ENCODE measurements around the gene CASP4.

DNA sequence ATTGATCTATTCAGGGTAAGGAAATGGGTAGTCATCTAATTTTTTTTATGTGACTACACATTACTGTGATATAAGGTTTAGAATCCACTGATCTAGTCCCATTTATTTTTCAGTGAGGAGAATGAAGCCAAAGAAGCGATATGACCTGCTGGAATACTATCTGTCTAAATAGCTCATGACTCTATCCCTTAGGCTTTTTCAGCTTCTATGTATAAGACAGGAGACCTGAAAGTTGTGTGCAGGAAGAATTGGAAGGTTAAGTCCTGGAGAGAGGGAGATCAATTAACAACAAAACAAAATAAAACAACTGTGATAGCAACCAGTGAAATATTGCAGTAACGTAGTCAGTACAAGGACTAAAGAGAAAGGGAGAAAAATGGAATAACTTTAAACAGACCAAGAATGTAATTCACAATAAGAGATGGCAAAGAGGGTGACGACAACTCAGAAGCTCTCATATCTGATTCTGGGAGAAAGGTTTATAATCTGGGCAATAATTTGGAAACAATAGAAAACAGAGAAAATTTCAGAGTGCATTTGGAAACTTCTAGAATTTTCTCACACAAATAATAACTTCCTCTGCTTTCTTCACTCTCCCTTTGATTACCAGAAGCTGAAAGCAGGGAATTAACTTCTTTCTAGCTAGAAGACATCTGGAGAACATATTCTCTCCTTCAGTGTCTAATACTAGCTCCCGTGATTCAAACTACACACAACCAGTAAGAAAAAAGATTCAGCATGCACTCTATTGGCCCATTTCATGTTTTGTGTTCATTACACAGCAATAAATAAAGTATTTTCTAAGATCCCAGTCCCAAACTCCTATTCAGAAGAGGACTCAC lies 50.9 kb downstream of the CASP4 start:
- TF ChIP-seq, protein P1, sequence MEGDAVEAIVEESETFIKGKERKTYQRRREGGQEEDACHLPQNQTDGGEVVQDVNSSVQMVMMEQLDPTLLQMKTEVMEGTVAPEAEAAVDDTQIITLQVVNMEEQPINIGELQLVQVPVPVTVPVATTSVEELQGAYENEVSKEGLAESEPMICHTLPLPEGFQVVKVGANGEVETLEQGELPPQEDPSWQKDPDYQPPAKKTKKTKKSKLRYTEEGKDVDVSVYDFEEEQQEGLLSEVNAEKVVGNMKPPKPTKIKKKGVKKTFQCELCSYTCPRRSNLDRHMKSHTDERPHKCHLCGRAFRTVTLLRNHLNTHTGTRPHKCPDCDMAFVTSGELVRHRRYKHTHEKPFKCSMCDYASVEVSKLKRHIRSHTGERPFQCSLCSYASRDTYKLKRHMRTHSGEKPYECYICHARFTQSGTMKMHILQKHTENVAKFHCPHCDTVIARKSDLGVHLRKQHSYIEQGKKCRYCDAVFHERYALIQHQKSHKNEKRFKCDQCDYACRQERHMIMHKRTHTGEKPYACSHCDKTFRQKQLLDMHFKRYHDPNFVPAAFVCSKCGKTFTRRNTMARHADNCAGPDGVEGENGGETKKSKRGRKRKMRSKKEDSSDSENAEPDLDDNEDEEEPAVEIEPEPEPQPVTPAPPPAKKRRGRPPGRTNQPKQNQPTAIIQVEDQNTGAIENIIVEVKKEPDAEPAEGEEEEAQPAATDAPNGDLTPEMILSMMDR (IDR thresholded peaks at IDR 0.05 in 2 of 3, conservative IDR thresholded peaks at IDR 0.05 in 1 of 3; ENCODE audit: insufficient read depth in 2 of 3, low read depth in 1 of 3, low read length in 3 of 3) = no peak
- TF ChIP-seq NR2F6 (CRISPR knock-in tag; IDR thresholded peaks at IDR 0.05) (no peak), MAZ (CRISPR knock-in tag; conservative IDR thresholded peaks at IDR 0.05 in 1 of 2, IDR thresholded peaks at IDR 0.05 in 1 of 2) (no peak), HEY1 (CRISPR knock-in tag; IDR thresholded peaks at IDR 0.05; ENCODE audit: borderline replicate concordance) (no peak), ZNF274 (IDR thresholded peaks at IDR 0.05; ENCODE audit: borderline replicate concordance, low read depth, low read length) (no peak), ZNF311 (CRISPR knock-in tag; IDR thresholded peaks at IDR 0.05) (no peak), NONO (IDR thresholded peaks at IDR 0.05; ENCODE audit: low read depth in 2 of 2, low read length in 1 of 2) (no peak)
- TF ChIP-seq, protein P2, sequence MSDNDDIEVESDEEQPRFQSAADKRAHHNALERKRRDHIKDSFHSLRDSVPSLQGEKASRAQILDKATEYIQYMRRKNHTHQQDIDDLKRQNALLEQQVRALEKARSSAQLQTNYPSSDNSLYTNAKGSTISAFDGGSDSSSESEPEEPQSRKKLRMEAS (CRISPR knock-in tag; IDR thresholded peaks at IDR 0.05) = no peak

All from K562 (cell line).